GM12865 (cell line): Measurements from ENCODE around the gene VPS18.

Source experiments
- DNase-seq: peaks from one replicate; pipeline ENCODE4 v3.0.0; 2010; ENCODE audit warnings: low read depth
- H3K4me3 ChIP-seq: 2 replicates; pipeline ENCODE4 v1.5.1; 2011; ENCODE audit warnings: mild to moderate bottlenecking, low read depth, low read length, control low read depth
- TF ChIP-seq, protein P1 (sequence below): IDR thresholded peaks from 2 replicates; pipeline ENCODE4 v1.5.1; 2011; ENCODE audit warnings: low read length, control low read depth, low read depth, inconsistent platforms; ENCODE audit not compliant: insufficient read depth; ENCODE audit errors: missing control alignments

VPS18 gene

GRCh38 chr15:40923551-40923950 lies 29.3 kb downstream of the VPS18 start:
- DNase-seq: no peak
- H3K4me3 ChIP-seq: no peak overlapping the region
- TF ChIP-seq, protein P1, sequence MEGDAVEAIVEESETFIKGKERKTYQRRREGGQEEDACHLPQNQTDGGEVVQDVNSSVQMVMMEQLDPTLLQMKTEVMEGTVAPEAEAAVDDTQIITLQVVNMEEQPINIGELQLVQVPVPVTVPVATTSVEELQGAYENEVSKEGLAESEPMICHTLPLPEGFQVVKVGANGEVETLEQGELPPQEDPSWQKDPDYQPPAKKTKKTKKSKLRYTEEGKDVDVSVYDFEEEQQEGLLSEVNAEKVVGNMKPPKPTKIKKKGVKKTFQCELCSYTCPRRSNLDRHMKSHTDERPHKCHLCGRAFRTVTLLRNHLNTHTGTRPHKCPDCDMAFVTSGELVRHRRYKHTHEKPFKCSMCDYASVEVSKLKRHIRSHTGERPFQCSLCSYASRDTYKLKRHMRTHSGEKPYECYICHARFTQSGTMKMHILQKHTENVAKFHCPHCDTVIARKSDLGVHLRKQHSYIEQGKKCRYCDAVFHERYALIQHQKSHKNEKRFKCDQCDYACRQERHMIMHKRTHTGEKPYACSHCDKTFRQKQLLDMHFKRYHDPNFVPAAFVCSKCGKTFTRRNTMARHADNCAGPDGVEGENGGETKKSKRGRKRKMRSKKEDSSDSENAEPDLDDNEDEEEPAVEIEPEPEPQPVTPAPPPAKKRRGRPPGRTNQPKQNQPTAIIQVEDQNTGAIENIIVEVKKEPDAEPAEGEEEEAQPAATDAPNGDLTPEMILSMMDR: no peak

GRCh38 chr15:40925495-40925862 lies 31.2 kb downstream of the VPS18 start:
- DNase-seq: no peak
- TF ChIP-seq, protein P1: no peak
- no peak overlapping the region for H3K4me3 ChIP-seq

DNA sequence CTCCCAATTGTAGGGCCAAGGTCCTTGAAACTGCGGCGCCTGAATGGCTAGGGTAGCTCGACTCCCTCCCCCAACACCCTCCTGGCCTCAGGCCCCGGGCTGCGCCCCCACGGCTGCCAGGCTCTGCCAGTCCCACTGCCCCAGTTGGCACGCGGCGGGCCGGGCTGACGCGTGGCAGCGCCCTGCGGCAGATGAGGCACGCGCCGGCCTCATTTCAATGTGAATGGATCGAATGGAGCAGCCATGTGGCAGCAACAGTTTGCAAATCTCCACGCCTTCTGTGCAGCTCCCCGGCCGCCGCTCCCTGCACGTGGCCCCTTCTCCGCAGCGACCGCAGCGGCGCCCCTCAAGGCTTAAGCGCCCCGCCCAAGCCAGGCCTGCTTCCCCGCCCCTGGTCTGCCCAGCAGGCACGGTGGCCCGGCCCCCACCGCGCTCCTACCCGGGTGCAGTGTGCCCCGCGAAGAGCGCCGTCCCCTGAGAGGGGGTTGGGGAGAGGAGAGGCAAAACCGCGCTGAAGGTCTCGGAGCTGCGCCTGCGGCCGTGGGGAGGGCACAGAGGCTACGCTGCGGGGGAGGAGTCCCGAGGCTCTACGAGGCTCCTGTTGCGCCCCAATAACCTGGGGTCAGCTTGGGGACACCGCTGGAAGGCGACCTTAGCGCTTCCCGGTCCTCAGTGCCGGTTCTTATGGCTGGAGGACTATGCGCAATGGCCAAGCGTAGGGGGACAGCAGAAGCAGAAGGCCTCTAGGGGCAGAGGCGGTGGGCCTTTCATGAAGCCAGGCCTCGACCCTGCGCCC lies 31.8 kb downstream of the VPS18 start:
- TF ChIP-seq, protein P1: no peak
- H3K4me3 ChIP-seq: no peak overlapping the region; the same call in 1 of the 2 replicates
- DNase-seq: no peak

GRCh38 chr15:40926659-40927494 lies 32.6 kb downstream of the VPS18 start:
- no peak for DNase-seq
- no peak overlapping the region for H3K4me3 ChIP-seq
- TF ChIP-seq, protein P1: no peak

GRCh38 chr15:40927495-40927872 lies 33.2 kb downstream of the VPS18 start:
- no peak overlapping the region for H3K4me3 ChIP-seq
- TF ChIP-seq, protein P1: no peak
- no peak for DNase-seq

- peak overlapping the region; percentile 45 for H3K4me3 ChIP-seq
- no peak for DNase-seq
- TF ChIP-seq, protein P1: no peak
Measured at GRCh38 chr15:40927873-40928806, 33.9 kb downstream of the VPS18 start.
